ENCODE data around the gene BRIP1. TPM values are rescaled to one million over a fixed set of nuclear protein-coding genes. Genes with fewer than 3 reads are reported as not detected.

BRIP1 gene
- total and polyA plus RNA-seq, 2 donors (not counting 3 experiments of a cell fraction or from before 2014, with no cell fraction given), result 1.8 to 12.1 TPM

GRCh38 chr17:61904094-61904710, 40.9 kb upstream of the BRIP1 start:
- POLR2A ChIA-PET, result no interaction called here
- no peaks in the 10 kb centered on the region for H3K9me1 ChIP-seq (replicated peaks; ENCODE audit: control insufficient read depth, extremely low read depth, insufficient read depth, low read length)
- no peak overlapping the region for H3K27ac ChIP-seq (ENCODE audit: insufficient read depth, low read depth, low read length)
- H3K79me2 ChIP-seq (ENCODE audit: control insufficient read depth, insufficient read depth, low read length), result no peaks in the 10 kb centered on the region
- no peaks in the 10 kb centered on the region for H3K27me3 ChIP-seq (ENCODE audit: control insufficient read depth in 2 of 2, insufficient read depth in 2 of 2, low read length in 2 of 2)
- DNase-seq (ENCODE audit: low read depth, low spot score) (no peak), FAIRE-seq (no peak)
- no peaks in the 10 kb centered on the region for H3K4me1 ChIP-seq (ENCODE audit: control insufficient read depth, extremely low read depth, insufficient read depth, low read length)
- H3K4me2 ChIP-seq (ENCODE audit: insufficient read depth, low read length), result no peak overlapping the region
- intact Hi-C loops (cut with micrococcal nuclease) (no loop called here), dilution Hi-C loops (cut with MboI; ENCODE audit: extremely low pct_ligation_motif_present, low sequenced_read_pairs) (no loop called here)
- H4K20me1 ChIP-seq (replicated peaks; ENCODE audit: control insufficient read depth, extremely low read depth, insufficient read depth, low read length), result no peaks in the 10 kb centered on the region
- no peak overlapping the region for H2AFZ ChIP-seq (ENCODE audit: low read depth, low read length)
- TF ChIP-seq JUN (IDR thresholded peaks at IDR 0.05; ENCODE audit: borderline replicate concordance, insufficient read depth, insufficient read length, low read depth) (no peak), EZH2 (IDR thresholded peaks at IDR 0.05; ENCODE audit: borderline replicate concordance, low read depth, low read length, severe bottlenecking) (no peak), POLR2AphosphoS5 (IDR thresholded peaks at IDR 0.05; ENCODE audit: insufficient read depth, low read depth, low read length) (no peak), FOS (IDR thresholded peaks at IDR 0.05; ENCODE audit: borderline replicate concordance, insufficient read depth, low read length) (no peak), POLR2A (IDR thresholded peaks at IDR 0.05; ENCODE audit: low read depth, low read length) (no peak)
- no TSS peak for BruUV-seq (replicated peaks)
- no peaks in the 10 kb centered on the region for H3K9me3 ChIP-seq (replicated peaks; ENCODE audit: control insufficient read depth, insufficient read depth, low read length)
- no peak overlapping the region for H3K4me3 ChIP-seq (replicated peaks in 1 of 3; ENCODE audit: insufficient read depth in 1 of 3, low read depth in 1 of 3, low read length in 3 of 3)
- no peak overlapping the region for H3K9ac ChIP-seq (replicated peaks; ENCODE audit: extremely low read depth, insufficient read depth, low read length)
- peaks cover 0 to 3% of the 10 kb centered on the region in 2 experiments for H3K36me3 ChIP-seq (ENCODE audit: control insufficient read depth in 2 of 2, extremely low read depth in 1 of 2, insufficient read depth in 2 of 2, low read length in 2 of 2)
- CTCF ChIA-PET, result no interaction called here

GRCh38 chr17:61903251-61903650, 39.9 kb upstream of the BRIP1 start:
- ChIA-PET POLR2A (no interaction called here), CTCF (no interaction called here)

More at GRCh38 chr17:61903251-61903650, 39.9 kb upstream of the BRIP1 start:
- TF ChIP-seq GATA2 (IDR thresholded peaks at IDR 0.05; ENCODE audit: insufficient read depth, insufficient read length, low read depth, low read length) (no peak), JUN (IDR thresholded peaks at IDR 0.05; ENCODE audit: borderline replicate concordance, insufficient read depth, insufficient read length, low read depth) (no peak), FOS (IDR thresholded peaks at IDR 0.05; ENCODE audit: borderline replicate concordance, insufficient read depth, low read length) (no peak), MYC (IDR thresholded peaks at IDR 0.05; ENCODE audit: low read depth, low read length) (no peak), CTCF (IDR thresholded peaks at IDR 0.05; ENCODE audit: extremely low read depth in 1 of 2, insufficient read depth in 1 of 2, low read depth in 1 of 2, low read length in 2 of 2) (no peak)
- Histone ChIP-seq H3K36me3 (ENCODE audit: control insufficient read depth in 2 of 2, extremely low read depth in 1 of 2, insufficient read depth in 2 of 2, low read length in 2 of 2) (peaks cover 0 to 3% of the 10 kb centered on the region in 2 experiments), H3K79me2 (ENCODE audit: control insufficient read depth, insufficient read depth, low read length) (no peaks in the 10 kb centered on the region), H3K4me3 (replicated peaks in 1 of 3; ENCODE audit: insufficient read depth in 1 of 3, low read depth in 1 of 3, low read length in 3 of 3) (no peak overlapping the region), H3K4me1 (ENCODE audit: control insufficient read depth, extremely low read depth, insufficient read depth, low read length) (no peaks in the 10 kb centered on the region), H3K27me3 (ENCODE audit: control insufficient read depth in 2 of 2, insufficient read depth in 2 of 2, low read length in 2 of 2) (no peaks in the 10 kb centered on the region), H3K9ac (replicated peaks; ENCODE audit: extremely low read depth, insufficient read depth, low read length) (no peak overlapping the region), H3K4me2 (ENCODE audit: insufficient read depth, low read length) (no peak overlapping the region), H4K20me1 (replicated peaks; ENCODE audit: control insufficient read depth, extremely low read depth, insufficient read depth, low read length) (no peaks in the 10 kb centered on the region), H2AFZ (ENCODE audit: low read depth, low read length) (no peak overlapping the region), H3K27ac (ENCODE audit: insufficient read depth, low read depth, low read length) (no peak overlapping the region), H3K9me1 (replicated peaks; ENCODE audit: control insufficient read depth, extremely low read depth, insufficient read depth, low read length) (no peaks in the 10 kb centered on the region), H3K9me3 (replicated peaks; ENCODE audit: control insufficient read depth, insufficient read depth, low read length) (no peaks in the 10 kb centered on the region)
- intact Hi-C loops (cut with micrococcal nuclease) (no loop called here), dilution Hi-C loops (cut with MboI; ENCODE audit: extremely low pct_ligation_motif_present, low sequenced_read_pairs) (no loop called here)
- DNase-seq (ENCODE audit: low read depth, low spot score) (no peak), FAIRE-seq (no peak)
- BruUV-seq (replicated peaks), result no TSS peak
